Erythroblast (primary cell): ENCODE results near the gene COPA.

Experiments
- GATA1 ChIP-seq: IDR thresholded peaks from 2 replicates; pipeline ENCODE4 v1.6.1; 2011; ENCODE audit warnings: low read depth, mild to moderate bottlenecking, control low read depth, low read length, moderate library complexity
- POLR2A ChIP-seq: IDR thresholded peaks from 2 replicates; pipeline ENCODE4 v1.6.1; 2011; ENCODE audit warnings: mild to moderate bottlenecking, low read length

DNA sequence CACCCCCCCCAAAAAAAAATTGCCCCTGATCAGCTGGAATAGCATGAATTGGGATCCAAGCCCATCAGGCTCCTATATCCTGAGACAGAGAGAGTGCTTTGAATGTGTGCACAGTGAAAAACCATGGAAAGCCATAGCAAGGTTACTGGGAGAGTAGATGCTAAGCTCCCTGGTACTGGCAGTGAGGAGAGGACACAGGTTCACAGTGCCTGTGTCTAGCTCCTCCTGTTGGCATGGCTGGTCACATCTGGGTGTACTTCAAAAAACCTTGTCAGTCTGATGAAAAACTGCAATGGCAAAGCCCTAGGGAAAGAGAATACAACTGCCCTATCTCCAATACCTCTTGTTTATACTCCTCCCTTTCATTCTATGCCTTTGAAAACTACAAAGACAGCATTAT lies 12.9 kb downstream of the COPA start:
- TF ChIP-seq POLR2A = no peak
- no peak for TF ChIP-seq GATA1
